Naive thymus-derived CD4-positive, alpha-beta T cell (primary cell): Measurements from ENCODE around the gene PKD1L1. TPM values are rescaled to one million over a fixed set of nuclear protein-coding genes. Genes with fewer than 3 reads are reported as not detected.

ENCODE experiments used
- ATAC-seq: fragments of 150-1000 bp; cut with Tn5 transposase; 2 replicates; pipeline ENCODE4 v1.10.0; 2021; ENCODE audit warnings: mild to moderate bottlenecking, moderate library complexity
- CTCF ChIA-PET: fragments of 350-600 bp; sonication (Branson Sonifier 250); formaldehyde crosslinking; loops from one replicate; lab custom pipeline; 2021; ENCODE audit warnings: antibody characterized with exemption; lab: Charles Lee
- POLR2A ChIA-PET: fragments of 350-600 bp; sonication (Branson Sonifier 250); formaldehyde crosslinking; loops from one replicate; lab custom pipeline; 2021; ENCODE audit warnings: antibody characterized with exemption, inconsistent platforms; lab: Charles Lee
- DNase-seq, 9 donors: peaks; one replicate each; pipeline versions ENCODE4 v3.0.0 to v3.0.0-alpha.2; 2020 to 2022; ENCODE audit warnings: mixed read lengths in 1 of 9
- H3K27ac ChIP-seq: one replicate; pipeline ENCODE4 v1.7.0; 2013; ENCODE audit warnings: mild to moderate bottlenecking, low read depth, low read length, moderate library complexity
- H3K27me3 ChIP-seq, 2 donors: one replicate each; pipeline ENCODE4 v1.7.0; 2013; ENCODE audit warnings: low read length in 2 of 2, mild to moderate bottlenecking in 2 of 2, moderate library complexity in 2 of 2; ENCODE audit not compliant: control insufficient read depth in 2 of 2, insufficient read depth in 2 of 2
- H3K36me3 ChIP-seq, 3 experiments: 1 replicate in 2 of 3; 2 replicates in 1 of 3; pipeline ENCODE4 v1.7.0; 2013; ENCODE audit warnings: low read length in 3 of 3, mild to moderate bottlenecking in 3 of 3, moderate library complexity in 1 of 3; ENCODE audit not compliant: insufficient read depth in 3 of 3, control insufficient read depth in 2 of 3
- H3K4me1 ChIP-seq, 2 donors: one replicate each; pipeline ENCODE4 v1.7.0; 2013; ENCODE audit warnings: low read length in 2 of 2, mild to moderate bottlenecking in 2 of 2, moderate library complexity in 1 of 2; ENCODE audit not compliant: control insufficient read depth in 2 of 2, insufficient read depth in 2 of 2
- H3K4me3 ChIP-seq: 2 replicates; pipeline ENCODE4 v1.7.0; 2013; ENCODE audit warnings: mild to moderate bottlenecking, low read length
- H3K9me3 ChIP-seq, 3 experiments: 1 replicate in 2 of 3; 2 replicates in 1 of 3; pipeline ENCODE4 v1.7.0; 2013; ENCODE audit warnings: low read length in 3 of 3; ENCODE audit not compliant: control insufficient read depth in 2 of 3
- H3K27ac Mint-ChIP-seq, 9 donors: one replicate each; pipeline ENCODE4 v1.8.0; 2020 to 2022; ENCODE audit warnings: mixed read lengths in 9 of 9, mild to moderate bottlenecking in 8 of 9, moderate library complexity in 5 of 9, inconsistent platforms in 2 of 9
- H3K27me3 Mint-ChIP-seq, 5 donors: one replicate each; pipeline ENCODE4 v1.8.0; 2021 to 2022; ENCODE audit warnings: mixed read lengths in 5 of 5, mild to moderate bottlenecking in 1 of 5
- H3K36me3 Mint-ChIP-seq, 5 donors: one replicate each; pipeline ENCODE4 v1.8.0; 2020 to 2022; ENCODE audit warnings: mixed read lengths in 5 of 5, mild to moderate bottlenecking in 3 of 5, inconsistent platforms in 1 of 5
- H3K4me1 Mint-ChIP-seq, 7 donors: one replicate each; pipeline ENCODE4 v1.8.0; 2020 to 2022; ENCODE audit warnings: mixed read lengths in 7 of 7, mild to moderate bottlenecking in 3 of 7, inconsistent platforms in 1 of 7
- H3K4me3 Mint-ChIP-seq, 10 donors: one replicate each; pipeline ENCODE4 v1.8.0; 2020 to 2022; ENCODE audit warnings: mild to moderate bottlenecking in 10 of 10, mixed read lengths in 10 of 10, moderate library complexity in 6 of 10, inconsistent platforms in 2 of 10
- H3K9me3 Mint-ChIP-seq, 11 donors: one replicate each; pipeline ENCODE4 v1.8.0; 2020 to 2022; ENCODE audit warnings: mixed read lengths in 11 of 11, mild to moderate bottlenecking in 4 of 11, inconsistent platforms in 1 of 11, moderate library complexity in 1 of 11
- intact Hi-C, 2 donors: fragments of 100-400 bp; cut with micrococcal nuclease; formaldehyde crosslinking; loops; one replicate each; pipeline ENCODE4 v1.15.1; 2023
- polyA plus RNA-seq, 2 donors: library from polyadenylated mRNA; unstranded; fragments of 300-500 nt; fragmentation: Illumina TruSeq; gene quantifications; one replicate each; pipeline ENCODE4 v1.2.3, GENCODE V29; 2021
- total RNA-seq, 6 experiments: library from RNA in 5 of 6; stranded (reverse) in 5 of 6; gene quantifications; 1 replicate in 5 of 6; 2 replicates in 1 of 6; pipeline ENCODE4 v1.2.3 and lab custom pipeline; 2021 to 2026

Gene PKD1L1
- total and polyA plus RNA-seq, 7 experiments from 2014 or later: 0.07 to 1.5 (median 0.83) TPM; not detected in 1

- H3K4me1 ChIP-seq: no peaks in the 10 kb centered on the region
- H3K4me3 Mint-ChIP-seq: no peak overlapping the region
- H3K9me3 ChIP-seq: no peaks in the 10 kb centered on the region
- peaks cover 0 to 20% (median 12%) of the 10 kb centered on the region in 5 donors for H3K27me3 Mint-ChIP-seq
- no peak overlapping the region for H3K27ac Mint-ChIP-seq
- DNase-seq (no peak), ATAC-seq (no peak)
- intact Hi-C loops: no loop called here
- ChIA-PET POLR2A (no interaction called here), CTCF (no interaction called here)
- peaks cover 0 to 5% (median 0%) of the 10 kb centered on the region in 11 donors for H3K9me3 Mint-ChIP-seq
- no peaks in the 10 kb centered on the region for H3K36me3 ChIP-seq
- no peak overlapping the region for H3K27ac ChIP-seq
- H3K4me1 Mint-ChIP-seq: peaks cover 0 to 10% (median 1%) of the 10 kb centered on the region in 7 donors
- no peak overlapping the region for H3K4me3 ChIP-seq
- no peaks in the 10 kb centered on the region for H3K36me3 Mint-ChIP-seq
- no peaks in the 10 kb centered on the region for H3K27me3 ChIP-seq
These were observed 201.1 kb downstream of the PKD1L1 start for GRCh38 chr7:47747160-47747559.

GRCh38 chr7:47746468-47746867, 201.8 kb downstream of the PKD1L1 start:
- Histone ChIP-seq H3K9me3 (no peaks in the 10 kb centered on the region), H3K27ac (no peak overlapping the region), H3K27me3 (no peaks in the 10 kb centered on the region), H3K4me1 (no peaks in the 10 kb centered on the region), H3K4me3 (no peak overlapping the region), H3K36me3 (no peaks in the 10 kb centered on the region)
- DNase-seq: no peak
- no peak overlapping the region for H3K27ac Mint-ChIP-seq
- H3K9me3 Mint-ChIP-seq: peaks cover 0 to 5% (median 0%) of the 10 kb centered on the region in 11 donors
- peaks cover 0 to 23% (median 17%) of the 10 kb centered on the region in 5 donors for H3K27me3 Mint-ChIP-seq
- peaks cover 0 to 10% (median 1%) of the 10 kb centered on the region in 7 donors for H3K4me1 Mint-ChIP-seq
- no peak for ATAC-seq
- ChIA-PET CTCF (no interaction called here), POLR2A (no interaction called here)
- no peaks in the 10 kb centered on the region for H3K36me3 Mint-ChIP-seq
- intact Hi-C loops: no loop called here
- no peak overlapping the region for H3K4me3 Mint-ChIP-seq

GRCh38 chr7:47744883-47745282, 203.4 kb downstream of the PKD1L1 start:
- CTCF ChIA-PET: no interaction called here

GRCh38 chr7:47743965-47744591, 204.2 kb downstream of the PKD1L1 start:
- H3K4me1 Mint-ChIP-seq: peaks cover 0 to under 1% (median 0%) of the 10 kb centered on the region in 7 donors
- ChIA-PET CTCF (no interaction called here), POLR2A (no interaction called here)
- Histone ChIP-seq H3K27me3 (no peaks in the 10 kb centered on the region), H3K36me3 (no peaks in the 10 kb centered on the region), H3K9me3 (no peaks in the 10 kb centered on the region), H3K27ac (no peak overlapping the region), H3K4me1 (no peaks in the 10 kb centered on the region), H3K4me3 (no peak overlapping the region)
- no peaks in the 10 kb centered on the region for H3K36me3 Mint-ChIP-seq
- H3K9me3 Mint-ChIP-seq: peaks cover 0 to 4% (median 0%) of the 10 kb centered on the region in 11 donors
- H3K4me3 Mint-ChIP-seq: no peak overlapping the region
- ATAC-seq: no peak
- H3K27ac Mint-ChIP-seq: no peak overlapping the region
- peaks cover 0 to 25% (median 18%) of the 10 kb centered on the region in 5 donors for H3K27me3 Mint-ChIP-seq
- no peak for DNase-seq
- intact Hi-C loops: no loop called here

More at GRCh38 chr7:47744883-47745282, 203.4 kb downstream of the PKD1L1 start:
- no peaks in the 10 kb centered on the region for H3K27me3 ChIP-seq
- H3K36me3 Mint-ChIP-seq: no peaks in the 10 kb centered on the region
- peaks cover 0 to 4% (median 0%) of the 10 kb centered on the region in 11 donors for H3K9me3 Mint-ChIP-seq
- H3K9me3 ChIP-seq: no peaks in the 10 kb centered on the region
- no peaks in the 10 kb centered on the region for H3K4me1 Mint-ChIP-seq
- ATAC-seq (no peak), DNase-seq (no peak)
- intact Hi-C loops: no loop called here
- H3K36me3 ChIP-seq: no peaks in the 10 kb centered on the region
- H3K27ac Mint-ChIP-seq: no peak overlapping the region
- no peak overlapping the region for H3K4me3 ChIP-seq
- POLR2A ChIA-PET: no interaction called here
- H3K27ac ChIP-seq: no peak overlapping the region
- H3K4me3 Mint-ChIP-seq: no peak overlapping the region
- no peaks in the 10 kb centered on the region for H3K4me1 ChIP-seq
- peaks cover 0 to 27% (median 18%) of the 10 kb centered on the region in 5 donors for H3K27me3 Mint-ChIP-seq

- H3K9me3 Mint-ChIP-seq: peaks cover 0 to 2% (median 0%) of the 10 kb centered on the region in 11 donors
- ATAC-seq: no peak
- peaks cover 0 to 23% (median 13%) of the 10 kb centered on the region in 5 donors for H3K27me3 Mint-ChIP-seq
- H3K4me3 Mint-ChIP-seq: no peak overlapping the region
- no peaks in the 10 kb centered on the region for H3K36me3 Mint-ChIP-seq
- intact Hi-C loops: no loop called here
- Histone ChIP-seq H3K27ac (no peak overlapping the region), H3K9me3 (no peaks in the 10 kb centered on the region), H3K4me3 (no peak overlapping the region), H3K27me3 (no peaks in the 10 kb centered on the region), H3K4me1 (no peaks in the 10 kb centered on the region), H3K36me3 (no peaks in the 10 kb centered on the region)
- no peak overlapping the region for H3K27ac Mint-ChIP-seq
- no peak for DNase-seq
- H3K4me1 Mint-ChIP-seq: peaks cover 0 to 2% (median 0%) of the 10 kb centered on the region in 7 donors
- ChIA-PET CTCF (no interaction called here), POLR2A (no interaction called here)
These were observed 206.3 kb downstream of the PKD1L1 start for GRCh38 chr7:47741984-47742383.

DNA sequence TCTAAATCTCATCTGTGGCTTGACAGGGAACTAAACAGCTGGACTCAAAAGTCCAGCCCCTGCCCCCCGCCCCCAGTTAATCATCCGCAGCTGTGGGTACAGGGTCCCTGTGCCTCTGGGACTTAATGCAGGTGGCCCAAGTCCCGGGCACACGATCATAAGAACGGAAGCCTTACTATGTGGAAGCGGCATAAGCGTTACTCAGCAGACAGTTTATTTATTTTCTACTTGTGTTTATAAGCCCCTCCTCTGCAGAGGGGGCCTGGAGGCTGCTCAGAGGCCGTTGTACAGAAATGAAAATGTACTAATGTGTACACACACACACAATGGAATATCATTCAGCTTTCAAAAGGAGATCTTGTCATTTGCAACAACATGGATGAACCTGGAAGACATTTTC, 208.4 kb downstream of the PKD1L1 start:
- Histone ChIP-seq H3K36me3 (no peaks in the 10 kb centered on the region), H3K27ac (no peak overlapping the region), H3K9me3 (no peaks in the 10 kb centered on the region), H3K4me3 (no peak overlapping the region), H3K27me3 (no peaks in the 10 kb centered on the region), H3K4me1 (no peaks in the 10 kb centered on the region)
- intact Hi-C loops: no loop called here
- no peak for DNase-seq
- Mint-ChIP-seq H3K36me3 (no peaks in the 10 kb centered on the region), H3K4me3 (no peak overlapping the region), H3K27me3 (peaks cover 0 to 26% (median 14%) of the 10 kb centered on the region in 5 donors), H3K9me3 (peaks cover 0 to 1% (median 0%) of the 10 kb centered on the region in 11 donors), H3K27ac (no peak overlapping the region), H3K4me1 (peaks cover 0 to 2% (median 0%) of the 10 kb centered on the region in 7 donors)
- POLR2A ChIA-PET: no interaction called here
- CTCF ChIA-PET: no interaction called here
- ATAC-seq: no peak
